ENCODE data around the gene NPPC.

DNA sequence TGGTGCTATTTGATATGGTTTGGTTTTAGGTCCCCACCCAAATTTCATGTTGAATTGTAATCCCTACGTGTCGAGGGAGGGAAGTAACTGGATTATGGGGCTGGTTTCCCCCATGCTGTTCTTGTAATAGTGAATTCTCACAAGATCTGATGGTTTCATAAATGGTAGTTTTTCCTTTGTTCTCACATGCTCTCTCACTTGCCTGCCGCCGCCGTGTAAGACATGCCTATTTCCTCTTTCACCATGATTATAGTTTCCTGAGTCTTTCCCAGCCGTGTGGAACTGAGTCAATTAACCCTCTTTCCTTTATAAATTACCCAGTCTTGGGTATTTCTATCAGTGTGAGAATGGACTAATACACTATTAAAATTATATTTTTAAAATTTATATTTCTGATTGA lies 42.6 kb upstream of the NPPC start:
- TF ChIP-seq, protein P1, sequence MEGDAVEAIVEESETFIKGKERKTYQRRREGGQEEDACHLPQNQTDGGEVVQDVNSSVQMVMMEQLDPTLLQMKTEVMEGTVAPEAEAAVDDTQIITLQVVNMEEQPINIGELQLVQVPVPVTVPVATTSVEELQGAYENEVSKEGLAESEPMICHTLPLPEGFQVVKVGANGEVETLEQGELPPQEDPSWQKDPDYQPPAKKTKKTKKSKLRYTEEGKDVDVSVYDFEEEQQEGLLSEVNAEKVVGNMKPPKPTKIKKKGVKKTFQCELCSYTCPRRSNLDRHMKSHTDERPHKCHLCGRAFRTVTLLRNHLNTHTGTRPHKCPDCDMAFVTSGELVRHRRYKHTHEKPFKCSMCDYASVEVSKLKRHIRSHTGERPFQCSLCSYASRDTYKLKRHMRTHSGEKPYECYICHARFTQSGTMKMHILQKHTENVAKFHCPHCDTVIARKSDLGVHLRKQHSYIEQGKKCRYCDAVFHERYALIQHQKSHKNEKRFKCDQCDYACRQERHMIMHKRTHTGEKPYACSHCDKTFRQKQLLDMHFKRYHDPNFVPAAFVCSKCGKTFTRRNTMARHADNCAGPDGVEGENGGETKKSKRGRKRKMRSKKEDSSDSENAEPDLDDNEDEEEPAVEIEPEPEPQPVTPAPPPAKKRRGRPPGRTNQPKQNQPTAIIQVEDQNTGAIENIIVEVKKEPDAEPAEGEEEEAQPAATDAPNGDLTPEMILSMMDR (IDR thresholded peaks at IDR 0.05; ENCODE audit: poor library complexity, severe bottlenecking): no peak
- no peak for TF ChIP-seq EP300 (conservative IDR thresholded peaks at IDR 0.05; ENCODE audit: poor library complexity, severe bottlenecking)
- no peak for TF ChIP-seq MXI1 (conservative IDR thresholded peaks at IDR 0.05; ENCODE audit: poor library complexity, severe bottlenecking)
- no peak for TF ChIP-seq SMC3 (conservative IDR thresholded peaks at IDR 0.05; ENCODE audit: poor library complexity)
- no peak for TF ChIP-seq EZH2 (IDR thresholded peaks at IDR 0.05; ENCODE audit: borderline replicate concordance, insufficient read depth, low read length, poor library complexity, severe bottlenecking)
- no peak for TF ChIP-seq POLR2AphosphoS5 (IDR thresholded peaks at IDR 0.05)
- TF ChIP-seq, protein P2, sequence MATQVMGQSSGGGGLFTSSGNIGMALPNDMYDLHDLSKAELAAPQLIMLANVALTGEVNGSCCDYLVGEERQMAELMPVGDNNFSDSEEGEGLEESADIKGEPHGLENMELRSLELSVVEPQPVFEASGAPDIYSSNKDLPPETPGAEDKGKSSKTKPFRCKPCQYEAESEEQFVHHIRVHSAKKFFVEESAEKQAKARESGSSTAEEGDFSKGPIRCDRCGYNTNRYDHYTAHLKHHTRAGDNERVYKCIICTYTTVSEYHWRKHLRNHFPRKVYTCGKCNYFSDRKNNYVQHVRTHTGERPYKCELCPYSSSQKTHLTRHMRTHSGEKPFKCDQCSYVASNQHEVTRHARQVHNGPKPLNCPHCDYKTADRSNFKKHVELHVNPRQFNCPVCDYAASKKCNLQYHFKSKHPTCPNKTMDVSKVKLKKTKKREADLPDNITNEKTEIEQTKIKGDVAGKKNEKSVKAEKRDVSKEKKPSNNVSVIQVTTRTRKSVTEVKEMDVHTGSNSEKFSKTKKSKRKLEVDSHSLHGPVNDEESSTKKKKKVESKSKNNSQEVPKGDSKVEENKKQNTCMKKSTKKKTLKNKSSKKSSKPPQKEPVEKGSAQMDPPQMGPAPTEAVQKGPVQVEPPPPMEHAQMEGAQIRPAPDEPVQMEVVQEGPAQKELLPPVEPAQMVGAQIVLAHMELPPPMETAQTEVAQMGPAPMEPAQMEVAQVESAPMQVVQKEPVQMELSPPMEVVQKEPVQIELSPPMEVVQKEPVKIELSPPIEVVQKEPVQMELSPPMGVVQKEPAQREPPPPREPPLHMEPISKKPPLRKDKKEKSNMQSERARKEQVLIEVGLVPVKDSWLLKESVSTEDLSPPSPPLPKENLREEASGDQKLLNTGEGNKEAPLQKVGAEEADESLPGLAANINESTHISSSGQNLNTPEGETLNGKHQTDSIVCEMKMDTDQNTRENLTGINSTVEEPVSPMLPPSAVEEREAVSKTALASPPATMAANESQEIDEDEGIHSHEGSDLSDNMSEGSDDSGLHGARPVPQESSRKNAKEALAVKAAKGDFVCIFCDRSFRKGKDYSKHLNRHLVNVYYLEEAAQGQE (IDR thresholded peaks at IDR 0.05; ENCODE audit: borderline replicate concordance): no peak
